Omental fat pad (tissue), 4 donors: ENCODE data around the gene SEMA6D. TPM values are rescaled to one million over a fixed set of nuclear protein-coding genes. Genes with fewer than 3 reads are reported as not detected.

Experiments used
- ATAC-seq: fragments of 150-250 bp; one replicate; pipeline ENCODE4 v1.9.1; 2016; ENCODE audit warnings: mild to moderate bottlenecking, moderate library complexity; ENCODE audit not compliant: low FRiP score
- DNase-seq: peaks from one replicate; pipeline ENCODE4 v3.0.0-alpha.2; 2019; ENCODE audit warnings: low spot score
- CTCF ChIP-seq, 3 donors: fragments of 450-650 bp; IDR thresholded peaks; one replicate each; pipeline ENCODE4 v1.5.1; 2016 to 2017; ENCODE audit warnings: antibody characterized with exemption in 3 of 3, mild to moderate bottlenecking in 3 of 3, moderate library complexity in 2 of 3
- total RNA-seq, 4 donors: library from RNA; depleted of rRNA; stranded (reverse); fragments of >200 nt; gene quantifications; one replicate each; pipeline ENCODE4 v1.1.0, GENCODE V29; 2016

Gene SEMA6D
- total RNA-seq, 4 donors from 2014 or later = 3.4 to 41.1 (median 10.4) TPM

- TF ChIP-seq CTCF (IDR thresholded peaks at IDR 0.05) = no peak
- no peak for DNase-seq
- ATAC-seq = no peak
Measured at GRCh38 chr15:47682661-47683060, 34.6 kb upstream of the SEMA6D start.

- DNase-seq = no peak
- TF ChIP-seq CTCF (IDR thresholded peaks at IDR 0.05) = no peak
- no peak for ATAC-seq
Measured at GRCh38 chr15:47685141-47685870, 32.0 kb upstream of the SEMA6D start.

- ATAC-seq (no peak), DNase-seq (no peak)
- no peak for TF ChIP-seq CTCF (IDR thresholded peaks at IDR 0.05)
Measured at GRCh38 chr15:47688573-47689086, 28.7 kb upstream of the SEMA6D start.

GRCh38 chr15:47689660-47690059 lies 27.6 kb upstream of the SEMA6D start:
- no peak for TF ChIP-seq CTCF (IDR thresholded peaks at IDR 0.05)
- ATAC-seq (no peak), DNase-seq (no peak)

GRCh38 chr15:47691882-47692281 lies 25.4 kb upstream of the SEMA6D start:
- TF ChIP-seq CTCF (IDR thresholded peaks at IDR 0.05) = no peak
- no peak for DNase-seq
- no peak for ATAC-seq

- no peak for DNase-seq
- ATAC-seq = no peak
- no peak for TF ChIP-seq CTCF (IDR thresholded peaks at IDR 0.05)
Measured at GRCh38 chr15:47696351-47696750, 21.0 kb upstream of the SEMA6D start.
